ENCODE data around the gene RPSA.

- TF ChIP-seq POLR2A (IDR thresholded peaks at IDR 0.05; ENCODE audit: low read length) (no peak), CHD2 (IDR thresholded peaks at IDR 0.05; ENCODE audit: low read length, partially characterized antibody) (no peak), CTCF (IDR thresholded peaks at IDR 0.05) (no peak), SMC3 (IDR thresholded peaks at IDR 0.05) (no peak), ZNF302 (CRISPR knock-in tag; IDR thresholded peaks at IDR 0.05) (no peak), MAX (IDR thresholded peaks at IDR 0.05) (no peak), MAFK (IDR thresholded peaks at IDR 0.05; ENCODE audit: partially characterized antibody) (no peak), RFX5 (IDR thresholded peaks at IDR 0.05) (no peak), EP300 (IDR thresholded peaks at IDR 0.05) (no peak), RAD21 (conservative IDR thresholded peaks at IDR 0.05 in 1 of 2, IDR thresholded peaks at IDR 0.05 in 1 of 2) (no peak)
Observed at GRCh38 chr3:39384665-39385000, 21.9 kb upstream of the RPSA start.
